GM12872 (cell line): ENCODE data around the gene HNF1A.
A peak's percentile ranks its signal among the peaks of the same experiment; 100 is the strongest.

Experiments
- TF ChIP-seq, protein P1 (sequence below): IDR thresholded peaks from 3 replicates; pipeline ENCODE4 v1.5.1; 2011; ENCODE audit warnings: low read depth, mild to moderate bottlenecking, low read length, moderate library complexity; ENCODE audit not compliant: insufficient read depth

HNF1A gene

DNA sequence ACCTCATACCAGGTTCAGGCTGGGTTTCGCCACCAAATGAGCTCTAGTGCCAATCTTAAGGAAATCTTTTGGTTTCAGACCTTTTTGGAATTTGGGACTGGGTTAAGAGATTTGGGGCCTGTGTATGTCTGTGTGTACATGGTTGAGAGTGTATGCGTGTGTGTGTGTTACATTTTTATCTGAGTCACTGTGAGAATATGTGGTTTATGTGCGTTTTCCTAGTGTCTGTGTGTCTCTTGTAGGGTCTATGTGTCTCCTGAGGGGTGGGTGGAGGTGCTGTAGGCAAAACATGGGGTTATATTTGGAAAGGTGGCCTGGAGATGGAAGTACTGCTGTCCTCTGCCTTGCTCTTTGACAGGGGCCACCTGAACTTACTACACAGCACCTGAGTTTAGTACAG lies 20.1 kb downstream of the HNF1A start:
- TF ChIP-seq, protein P1, sequence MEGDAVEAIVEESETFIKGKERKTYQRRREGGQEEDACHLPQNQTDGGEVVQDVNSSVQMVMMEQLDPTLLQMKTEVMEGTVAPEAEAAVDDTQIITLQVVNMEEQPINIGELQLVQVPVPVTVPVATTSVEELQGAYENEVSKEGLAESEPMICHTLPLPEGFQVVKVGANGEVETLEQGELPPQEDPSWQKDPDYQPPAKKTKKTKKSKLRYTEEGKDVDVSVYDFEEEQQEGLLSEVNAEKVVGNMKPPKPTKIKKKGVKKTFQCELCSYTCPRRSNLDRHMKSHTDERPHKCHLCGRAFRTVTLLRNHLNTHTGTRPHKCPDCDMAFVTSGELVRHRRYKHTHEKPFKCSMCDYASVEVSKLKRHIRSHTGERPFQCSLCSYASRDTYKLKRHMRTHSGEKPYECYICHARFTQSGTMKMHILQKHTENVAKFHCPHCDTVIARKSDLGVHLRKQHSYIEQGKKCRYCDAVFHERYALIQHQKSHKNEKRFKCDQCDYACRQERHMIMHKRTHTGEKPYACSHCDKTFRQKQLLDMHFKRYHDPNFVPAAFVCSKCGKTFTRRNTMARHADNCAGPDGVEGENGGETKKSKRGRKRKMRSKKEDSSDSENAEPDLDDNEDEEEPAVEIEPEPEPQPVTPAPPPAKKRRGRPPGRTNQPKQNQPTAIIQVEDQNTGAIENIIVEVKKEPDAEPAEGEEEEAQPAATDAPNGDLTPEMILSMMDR: no peak

DNA sequence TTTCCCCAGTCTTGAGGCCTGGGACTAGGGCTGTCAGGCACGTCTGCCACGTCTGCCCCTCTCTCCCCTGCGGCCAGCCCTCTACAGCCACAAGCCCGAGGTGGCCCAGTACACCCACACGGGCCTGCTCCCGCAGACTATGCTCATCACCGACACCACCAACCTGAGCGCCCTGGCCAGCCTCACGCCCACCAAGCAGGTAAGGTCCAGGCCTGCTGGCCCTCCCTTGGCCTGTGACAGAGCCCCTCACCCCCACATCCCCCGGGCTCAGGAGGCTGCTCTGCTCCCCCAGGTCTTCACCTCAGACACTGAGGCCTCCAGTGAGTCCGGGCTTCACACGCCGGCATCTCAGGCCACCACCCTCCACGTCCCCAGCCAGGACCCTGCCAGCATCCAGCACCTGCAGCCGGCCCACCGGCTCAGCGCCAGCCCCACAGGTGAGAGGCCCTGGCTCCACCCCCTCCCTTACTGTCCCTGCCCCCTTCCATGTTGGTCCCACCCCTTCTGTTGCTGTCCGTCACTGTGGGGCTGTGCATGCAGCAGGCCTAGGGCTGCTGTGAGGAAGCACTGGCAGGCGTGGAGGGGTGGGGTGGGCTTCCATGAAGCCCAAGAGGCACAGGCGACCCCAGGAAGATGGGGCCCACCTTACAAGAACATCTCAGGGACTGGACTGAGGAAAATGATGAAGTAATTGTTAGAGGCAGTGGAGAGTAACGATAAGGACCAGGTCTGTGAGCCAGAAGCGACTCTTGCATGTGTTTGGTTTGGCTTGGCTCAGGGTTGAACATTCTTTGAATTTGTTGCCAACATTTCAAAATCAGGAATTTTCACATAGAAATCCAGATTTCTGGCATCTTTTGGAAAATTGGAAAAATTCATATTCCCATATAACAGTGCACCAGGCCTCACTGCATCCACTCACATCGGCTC lies 21.1 kb downstream of the HNF1A start:
- TF ChIP-seq, protein P1: no peak

DNA sequence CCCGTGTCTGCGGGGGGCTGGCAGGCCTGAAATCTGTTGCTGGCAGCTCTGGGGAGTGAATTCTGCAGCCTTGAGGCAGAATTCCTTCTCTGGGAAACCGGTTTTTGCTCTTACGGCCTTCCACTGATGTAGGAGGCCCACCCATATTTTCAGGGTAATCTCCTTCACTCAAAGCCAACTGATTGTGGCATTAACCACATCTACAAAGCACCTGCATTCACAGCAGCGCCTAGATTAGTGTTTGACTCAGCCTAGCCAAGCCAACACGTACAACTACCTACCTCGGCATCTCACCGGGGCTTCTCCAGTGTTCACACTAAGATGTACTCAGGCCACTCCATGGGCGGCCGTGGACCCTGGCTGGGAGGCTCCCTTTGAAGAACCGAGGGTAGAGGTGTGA lies 22.2 kb downstream of the HNF1A start:
- TF ChIP-seq, protein P1: no peak

DNA sequence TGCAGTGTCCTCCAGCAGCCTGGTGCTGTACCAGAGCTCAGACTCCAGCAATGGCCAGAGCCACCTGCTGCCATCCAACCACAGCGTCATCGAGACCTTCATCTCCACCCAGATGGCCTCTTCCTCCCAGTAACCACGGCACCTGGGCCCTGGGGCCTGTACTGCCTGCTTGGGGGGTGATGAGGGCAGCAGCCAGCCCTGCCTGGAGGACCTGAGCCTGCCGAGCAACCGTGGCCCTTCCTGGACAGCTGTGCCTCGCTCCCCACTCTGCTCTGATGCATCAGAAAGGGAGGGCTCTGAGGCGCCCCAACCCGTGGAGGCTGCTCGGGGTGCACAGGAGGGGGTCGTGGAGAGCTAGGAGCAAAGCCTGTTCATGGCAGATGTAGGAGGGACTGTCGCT lies 22.7 kb downstream of the HNF1A start:
- TF ChIP-seq, protein P1: no peak

DNA sequence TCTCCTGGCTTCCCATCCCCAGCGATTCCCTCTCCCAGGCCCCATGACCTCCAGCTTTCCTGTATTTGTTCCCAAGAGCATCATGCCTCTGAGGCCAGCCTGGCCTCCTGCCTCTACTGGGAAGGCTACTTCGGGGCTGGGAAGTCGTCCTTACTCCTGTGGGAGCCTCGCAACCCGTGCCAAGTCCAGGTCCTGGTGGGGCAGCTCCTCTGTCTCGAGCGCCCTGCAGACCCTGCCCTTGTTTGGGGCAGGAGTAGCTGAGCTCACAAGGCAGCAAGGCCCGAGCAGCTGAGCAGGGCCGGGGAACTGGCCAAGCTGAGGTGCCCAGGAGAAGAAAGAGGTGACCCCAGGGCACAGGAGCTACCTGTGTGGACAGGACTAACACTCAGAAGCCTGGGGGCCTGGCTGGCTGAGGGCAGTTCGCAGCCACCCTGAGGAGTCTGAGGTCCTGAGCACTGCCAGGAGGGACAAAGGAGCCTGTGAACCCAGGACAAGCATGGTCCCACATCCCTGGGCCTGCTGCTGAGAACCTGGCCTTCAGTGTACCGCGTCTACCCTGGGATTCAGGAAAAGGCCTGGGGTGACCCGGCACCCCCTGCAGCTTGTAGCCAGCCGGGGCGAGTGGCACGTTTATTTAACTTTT lies 23.6 kb downstream of the HNF1A start:
- TF ChIP-seq, protein P1: no peak

DNA sequence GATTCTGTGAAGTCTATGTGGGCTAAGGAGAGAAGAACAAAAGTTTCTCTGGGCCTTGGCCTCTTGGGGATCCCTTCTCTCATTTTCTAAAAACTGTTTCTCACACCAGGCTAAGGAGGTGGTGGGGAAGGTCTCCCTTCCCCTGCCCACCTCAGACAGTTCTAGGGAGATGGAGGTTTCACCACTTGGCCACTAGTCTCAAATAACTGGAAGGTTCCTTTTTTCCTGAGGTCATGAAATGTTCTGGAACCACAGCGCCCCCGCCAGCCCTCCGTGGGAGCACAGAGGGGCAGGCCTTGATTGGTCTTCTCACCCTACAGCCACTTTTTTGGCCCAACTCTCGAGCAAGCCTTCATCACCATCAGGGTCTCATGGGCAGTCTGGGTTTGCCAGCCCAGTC lies 25.3 kb downstream of the HNF1A start:
- TF ChIP-seq, protein P1: 0 out of 3 replicates have a peak, but pooled peaks have one; percentile 16

DNA sequence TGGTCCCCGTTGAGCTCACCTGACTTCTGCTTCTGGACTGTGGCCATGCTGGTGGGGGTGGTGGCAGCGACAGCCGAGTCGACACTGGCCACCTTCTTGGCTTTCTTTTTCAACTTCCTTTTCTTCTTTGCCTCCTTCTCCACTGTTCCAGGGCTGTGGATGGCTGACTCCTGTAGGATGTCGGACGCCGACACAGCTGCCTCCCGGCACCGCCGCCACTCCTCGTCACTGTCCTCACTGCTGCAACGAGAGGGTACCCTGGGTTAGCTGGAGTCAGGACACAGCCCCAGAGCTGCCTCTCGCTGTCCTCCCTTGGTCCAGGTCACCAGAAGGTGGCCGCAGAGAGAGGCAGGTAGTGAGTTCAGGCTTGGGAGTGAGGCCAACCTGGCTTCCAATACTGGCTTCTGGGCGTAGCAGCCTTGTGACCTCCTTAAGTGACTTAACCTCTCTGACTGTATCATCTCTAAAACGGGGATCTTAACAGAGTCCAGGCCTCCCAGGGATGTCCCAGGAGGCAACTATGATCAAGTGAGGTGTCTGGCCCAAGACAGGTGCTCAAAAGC lies 26.0 kb downstream of the HNF1A start:
- TF ChIP-seq, protein P1: no peak
